Measurements from ENCODE around the gene SBSN. TPM values are rescaled to one million over a fixed set of nuclear protein-coding genes. Genes with fewer than 3 reads are reported as not detected.
A peak's percentile ranks its signal among the peaks of the same experiment; 100 is the strongest.

SBSN gene
- total RNA-seq, 1 experiment from 2014 or later = not detected

- Mint-ChIP-seq H3K4me1 (ENCODE audit: low read depth, unreplicated experiment) (no peaks in the 10 kb centered on the region), H3K27ac (ENCODE audit: unreplicated experiment) (no peak overlapping the region), H3K36me3 (ENCODE audit: insufficient read depth, unreplicated experiment) (no peaks in the 10 kb centered on the region), H3K9me3 (ENCODE audit: low read depth, unreplicated experiment) (no peaks in the 10 kb centered on the region), H3K27me3 (ENCODE audit: unreplicated experiment) (peaks cover 84% of the 10 kb centered on the region), H3K4me3 (ENCODE audit: low read depth, unreplicated experiment) (no peak overlapping the region)
- TF ChIP-seq CTCF (IDR thresholded peaks at IDR 0.05; ENCODE audit: unreplicated experiment) = no peak
- BruUV-seq (replicated peaks) = no TSS peak
- CTCF ChIA-PET = no interaction called here
- no peak for DNase-seq
- intact Hi-C loops (cut with micrococcal nuclease; ENCODE audit: unreplicated experiment) = no loop called here
These were observed 31.2 kb upstream of the SBSN start for GRCh38 chr19:35559281-35559659.

GRCh38 chr19:35558400-35559280, 30.5 kb upstream of the SBSN start:
- Mint-ChIP-seq H3K27ac (ENCODE audit: unreplicated experiment) (no peak overlapping the region), H3K4me1 (ENCODE audit: low read depth, unreplicated experiment) (no peaks in the 10 kb centered on the region), H3K27me3 (ENCODE audit: unreplicated experiment) (peaks cover 87% of the 10 kb centered on the region), H3K36me3 (ENCODE audit: insufficient read depth, unreplicated experiment) (no peaks in the 10 kb centered on the region), H3K9me3 (ENCODE audit: low read depth, unreplicated experiment) (no peaks in the 10 kb centered on the region), H3K4me3 (ENCODE audit: low read depth, unreplicated experiment) (no peak overlapping the region)
- intact Hi-C loops (cut with micrococcal nuclease; ENCODE audit: unreplicated experiment) = no loop called here
- no peak for DNase-seq
- CTCF ChIA-PET = interaction anchor here (0.8 kb wide), 1 partner anchor 48 kb away, joined by 6 read pairs; no protein-coding TSS in a partner anchor
- no peak for TF ChIP-seq CTCF (IDR thresholded peaks at IDR 0.05; ENCODE audit: unreplicated experiment)
- BruUV-seq (replicated peaks) = no TSS peak

- H3K9me3 Mint-ChIP-seq (ENCODE audit: low read depth, unreplicated experiment) = no peaks in the 10 kb centered on the region
- no peaks in the 10 kb centered on the region for H3K36me3 Mint-ChIP-seq (ENCODE audit: insufficient read depth, unreplicated experiment)
- no TSS peak for BruUV-seq (replicated peaks)
- H3K4me1 Mint-ChIP-seq (ENCODE audit: low read depth, unreplicated experiment) = no peaks in the 10 kb centered on the region
- TF ChIP-seq CTCF (IDR thresholded peaks at IDR 0.05; ENCODE audit: unreplicated experiment) = no peak
- CTCF ChIA-PET = interaction anchor here (0.8 kb wide), 1 partner anchor 49 kb away, joined by 6 read pairs; no protein-coding TSS in a partner anchor
- H3K4me3 Mint-ChIP-seq (ENCODE audit: low read depth, unreplicated experiment) = no peak overlapping the region
- peaks cover 87% of the 10 kb centered on the region for H3K27me3 Mint-ChIP-seq (ENCODE audit: unreplicated experiment)
- peak; percentile 35 for DNase-seq
- H3K27ac Mint-ChIP-seq (ENCODE audit: unreplicated experiment) = no peak overlapping the region
- intact Hi-C loops (cut with micrococcal nuclease; ENCODE audit: unreplicated experiment) = no loop called here
These were observed 29.7 kb upstream of the SBSN start for GRCh38 chr19:35557539-35558399.

GRCh38 chr19:35556846-35557538, 28.9 kb upstream of the SBSN start:
- no peak for TF ChIP-seq CTCF (IDR thresholded peaks at IDR 0.05; ENCODE audit: unreplicated experiment)
- CTCF ChIA-PET = interaction anchor here (1.1 kb wide), 1 partner anchor 48 kb away, joined by 3 read pairs; no protein-coding TSS in a partner anchor
- Mint-ChIP-seq H3K36me3 (ENCODE audit: insufficient read depth, unreplicated experiment) (no peaks in the 10 kb centered on the region), H3K9me3 (ENCODE audit: low read depth, unreplicated experiment) (no peaks in the 10 kb centered on the region), H3K27ac (ENCODE audit: unreplicated experiment) (no peak overlapping the region), H3K4me1 (ENCODE audit: low read depth, unreplicated experiment) (no peaks in the 10 kb centered on the region), H3K27me3 (ENCODE audit: unreplicated experiment) (peaks cover 83% of the 10 kb centered on the region), H3K4me3 (ENCODE audit: low read depth, unreplicated experiment) (no peak overlapping the region)
- DNase-seq = no peak
- intact Hi-C loops (cut with micrococcal nuclease; ENCODE audit: unreplicated experiment) = no loop called here
- BruUV-seq (replicated peaks) = no TSS peak

All from Calu3 (cell line).